Thoracic aorta (tissue), 2 donors: ENCODE measurements around the gene OPA1. TPM values are rescaled to one million over a fixed set of nuclear protein-coding genes. Genes with fewer than 3 reads are reported as not detected.

ENCODE experiments used
- ATAC-seq: fragments of 150-250 bp; one replicate; pipeline ENCODE4 v1.8.0; 2017; ENCODE audit warnings: low read depth; ENCODE audit not compliant: insufficient number of reproducible peaks, low FRiP score
- DNase-seq: peaks from one replicate; pipeline ENCODE4 v3.0.0-alpha.2; 2020; ENCODE audit warnings: low spot score
- H3K27ac ChIP-seq, 2 donors: fragments of 200-600 bp; sonication (generic); 1 replicate in 1 of 2; 2 replicates in 1 of 2; pipeline ENCODE4 v1.5.1; 2016; ENCODE audit warnings: mild to moderate bottlenecking in 2 of 2, moderate library complexity in 2 of 2
- H3K27me3 ChIP-seq: fragments of 200-600 bp; sonication (generic); replicated peaks from 2 replicates; pipeline ENCODE4 v1.6.0; 2016; ENCODE audit warnings: mild to moderate bottlenecking; ENCODE audit not compliant: insufficient read depth
- H3K36me3 ChIP-seq: fragments of 200-600 bp; sonication (generic); one replicate; pipeline ENCODE4 v1.5.1; 2016
- H3K4me1 ChIP-seq, 2 donors: fragments of 200-600 bp; sonication (generic); 1 replicate in 1 of 2; 2 replicates in 1 of 2; pipeline versions ENCODE4 v1.5.1 to v1.6.0; 2016; ENCODE audit warnings: low read depth in 2 of 2, mild to moderate bottlenecking in 1 of 2; ENCODE audit not compliant: control insufficient read depth in 1 of 2
- H3K4me3 ChIP-seq: fragments of 200-600 bp; sonication (generic); 2 replicates; pipeline ENCODE4 v1.5.1; 2016; ENCODE audit warnings: mild to moderate bottlenecking
- H3K9me3 ChIP-seq: fragments of 200-600 bp; sonication (generic); 2 replicates; pipeline ENCODE4 v1.5.1; 2016
- total RNA-seq, 2 donors: library from RNA; depleted of rRNA; stranded (reverse); fragments of >200 nt; gene quantifications; one replicate each; pipeline versions ENCODE4 v1.1.0 to v1.2.3, GENCODE V29; 2016
- TF ChIP-seq, protein P1 (sequence below): fragments of 200-600 bp; sonication (generic); IDR thresholded peaks from one replicate; pipeline ENCODE4 v1.5.1; 2019; ENCODE audit warnings: antibody characterized with exemption

The OPA1 gene
- total RNA-seq, 2 donors from 2014 or later = 34.0 to 43.8 TPM

GRCh38 chr3:193559100-193559499, 33.9 kb upstream of the OPA1 start:
- no peaks in the 10 kb centered on the region for H3K27me3 ChIP-seq
- no peak for ATAC-seq
- TF ChIP-seq, protein P1, sequence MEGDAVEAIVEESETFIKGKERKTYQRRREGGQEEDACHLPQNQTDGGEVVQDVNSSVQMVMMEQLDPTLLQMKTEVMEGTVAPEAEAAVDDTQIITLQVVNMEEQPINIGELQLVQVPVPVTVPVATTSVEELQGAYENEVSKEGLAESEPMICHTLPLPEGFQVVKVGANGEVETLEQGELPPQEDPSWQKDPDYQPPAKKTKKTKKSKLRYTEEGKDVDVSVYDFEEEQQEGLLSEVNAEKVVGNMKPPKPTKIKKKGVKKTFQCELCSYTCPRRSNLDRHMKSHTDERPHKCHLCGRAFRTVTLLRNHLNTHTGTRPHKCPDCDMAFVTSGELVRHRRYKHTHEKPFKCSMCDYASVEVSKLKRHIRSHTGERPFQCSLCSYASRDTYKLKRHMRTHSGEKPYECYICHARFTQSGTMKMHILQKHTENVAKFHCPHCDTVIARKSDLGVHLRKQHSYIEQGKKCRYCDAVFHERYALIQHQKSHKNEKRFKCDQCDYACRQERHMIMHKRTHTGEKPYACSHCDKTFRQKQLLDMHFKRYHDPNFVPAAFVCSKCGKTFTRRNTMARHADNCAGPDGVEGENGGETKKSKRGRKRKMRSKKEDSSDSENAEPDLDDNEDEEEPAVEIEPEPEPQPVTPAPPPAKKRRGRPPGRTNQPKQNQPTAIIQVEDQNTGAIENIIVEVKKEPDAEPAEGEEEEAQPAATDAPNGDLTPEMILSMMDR = no peak
- no peak overlapping the region for H3K27ac ChIP-seq
- DNase-seq = no peak
- H3K9me3 ChIP-seq = no peaks in the 10 kb centered on the region
- H3K4me1 ChIP-seq = no peaks in the 10 kb centered on the region
- H3K4me3 ChIP-seq = no peak overlapping the region
- H3K36me3 ChIP-seq = no peaks in the 10 kb centered on the region

DNA sequence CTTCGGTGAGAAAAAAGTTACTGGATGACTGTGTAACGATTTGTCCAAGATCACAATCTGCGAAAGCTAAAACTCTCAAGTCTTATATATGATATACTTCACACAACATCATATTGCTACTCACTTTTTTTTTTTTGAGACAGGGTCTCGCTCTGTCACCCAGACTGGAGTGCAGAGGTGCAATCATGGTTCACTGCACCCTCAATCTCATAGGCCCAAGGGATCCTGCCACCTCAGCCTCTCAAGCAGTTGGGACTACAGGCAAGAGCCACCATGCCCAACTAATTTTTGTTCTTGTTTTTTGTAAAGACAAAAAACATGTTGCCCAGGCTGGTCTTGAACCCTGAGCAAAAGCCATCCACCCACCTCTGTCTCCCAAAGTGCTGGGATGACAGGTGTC, 32.9 kb upstream of the OPA1 start:
- no peaks in the 10 kb centered on the region for H3K9me3 ChIP-seq
- TF ChIP-seq, protein P1 = no peak
- ATAC-seq (no peak), DNase-seq (no peak)
- no peak overlapping the region for H3K27ac ChIP-seq
- H3K4me1 ChIP-seq = no peaks in the 10 kb centered on the region
- no peaks in the 10 kb centered on the region for H3K27me3 ChIP-seq
- no peak overlapping the region for H3K4me3 ChIP-seq
- H3K36me3 ChIP-seq = no peaks in the 10 kb centered on the region

DNA sequence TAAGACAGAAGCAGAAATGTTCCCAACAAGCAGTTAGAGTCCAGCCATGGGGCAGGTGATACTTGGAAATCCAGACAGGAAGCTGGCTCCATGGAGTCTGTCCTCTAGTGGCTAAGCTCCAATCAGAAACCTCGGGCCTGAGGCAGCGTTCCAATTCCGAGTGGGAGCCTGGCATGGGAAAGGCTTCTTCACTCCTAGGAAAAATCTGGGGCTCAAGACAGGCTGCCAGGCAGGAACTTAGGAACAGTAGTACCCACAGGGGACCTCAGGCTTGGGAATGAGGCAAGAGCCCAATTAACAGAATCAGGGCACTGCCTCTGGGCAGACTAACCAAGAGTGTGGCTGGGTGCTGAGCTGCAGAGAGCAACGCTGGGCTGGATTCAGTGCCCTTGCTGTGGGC, 32.1 kb upstream of the OPA1 start:
- Histone ChIP-seq H3K27ac (no peak overlapping the region), H3K4me1 (no peaks in the 10 kb centered on the region), H3K36me3 (no peaks in the 10 kb centered on the region), H3K9me3 (no peaks in the 10 kb centered on the region), H3K27me3 (no peaks in the 10 kb centered on the region), H3K4me3 (no peak overlapping the region)
- DNase-seq (no peak), ATAC-seq (no peak)
- TF ChIP-seq, protein P1 = no peak

DNA sequence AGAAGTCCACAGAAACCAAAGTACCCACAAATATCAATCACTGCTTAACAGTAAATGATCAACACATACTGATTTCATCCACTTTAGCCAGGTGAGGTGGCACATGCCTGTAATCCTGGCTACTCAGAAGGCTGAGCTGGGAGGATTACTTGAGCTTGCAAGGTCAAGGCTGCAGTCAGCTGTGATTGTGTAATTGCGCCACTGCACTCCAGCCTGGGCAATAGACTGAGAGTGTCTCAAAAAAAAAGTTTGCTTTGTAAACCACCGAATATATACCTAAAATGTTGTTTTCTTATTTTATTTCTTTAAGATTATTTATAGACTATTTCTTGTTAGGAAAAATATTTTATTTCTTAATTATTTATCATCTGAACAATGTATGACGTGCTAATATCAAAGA, 29.6 kb upstream of the OPA1 start:
- no peaks in the 10 kb centered on the region for H3K9me3 ChIP-seq
- ATAC-seq (no peak), DNase-seq (no peak)
- no peaks in the 10 kb centered on the region for H3K27me3 ChIP-seq
- no peak overlapping the region for H3K27ac ChIP-seq
- H3K4me3 ChIP-seq = no peak overlapping the region
- no peaks in the 10 kb centered on the region for H3K36me3 ChIP-seq
- TF ChIP-seq, protein P1 = no peak
- no peaks in the 10 kb centered on the region for H3K4me1 ChIP-seq

DNA sequence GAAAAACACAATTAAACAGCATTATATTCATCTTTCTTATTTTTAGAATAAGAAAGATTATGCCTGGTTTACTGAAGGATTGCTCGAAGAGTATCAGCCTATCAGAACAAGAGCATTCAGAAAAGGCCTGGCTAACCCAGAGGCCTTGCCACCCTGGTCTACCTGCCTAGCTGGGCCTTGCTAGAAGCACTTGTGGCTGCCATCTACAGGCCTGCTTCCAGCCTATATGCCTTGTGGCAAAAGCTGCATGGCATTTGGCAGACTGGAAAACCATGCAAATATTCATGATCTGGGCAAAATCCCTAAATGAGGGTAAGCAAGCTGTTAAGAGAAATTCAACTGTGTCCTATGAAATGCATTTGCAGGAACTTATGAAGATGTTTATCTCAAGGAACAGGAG, 29.0 kb upstream of the OPA1 start:
- Histone ChIP-seq H3K27me3 (no peaks in the 10 kb centered on the region), H3K9me3 (no peaks in the 10 kb centered on the region), H3K36me3 (no peaks in the 10 kb centered on the region), H3K4me3 (no peak overlapping the region), H3K4me1 (no peaks in the 10 kb centered on the region), H3K27ac (no peak overlapping the region)
- DNase-seq (no peak), ATAC-seq (no peak)
- TF ChIP-seq, protein P1 = no peak
